Kidney (tissue), 14 donors: ENCODE measurements around the gene SPATA31E1. TPM values are rescaled to one million over a fixed set of nuclear protein-coding genes. Genes with fewer than 3 reads are reported as not detected.

Experiments used
- DNase-seq, 5 donors: peaks; one replicate each; pipeline ENCODE4 v3.0.0-alpha.2; 2013 to 2020
- FAIRE-seq: peaks from 2 replicates; lab custom pipeline; 2012; peaks lifted over from hg19 to GRCh38; lab: Jason Lieb, UNC
- H3K27ac ChIP-seq, 2 donors: one replicate each; pipeline ENCODE4 v1.7.0; 2013; ENCODE audit warnings: low read depth in 2 of 2, low read length in 2 of 2, inconsistent platforms in 1 of 2
- H3K27me3 ChIP-seq: one replicate; pipeline ENCODE4 v1.7.1; 2013; ENCODE audit warnings: low read length, inconsistent platforms; ENCODE audit not compliant: control insufficient read depth, insufficient read depth
- H3K36me3 ChIP-seq, 3 donors: one replicate each; pipeline versions ENCODE4 v1.7.0 to v1.7.1; 2013; ENCODE audit warnings: low read length in 3 of 3, control low read depth in 1 of 3, inconsistent platforms in 1 of 3; ENCODE audit not compliant: insufficient read depth in 3 of 3, control insufficient read depth in 2 of 3
- H3K4me1 ChIP-seq, 3 donors: one replicate each; pipeline versions ENCODE4 v1.7.0 to v1.7.1; 2013; ENCODE audit warnings: low read length in 3 of 3, inconsistent platforms in 1 of 3, low read depth in 1 of 3; ENCODE audit not compliant: control insufficient read depth in 2 of 3, insufficient read depth in 2 of 3
- H3K4me3 ChIP-seq, 3 donors: one replicate each; pipeline versions ENCODE4 v1.7.0 to v1.8.1; 2013; ENCODE audit warnings: low read length in 3 of 3, control low read depth in 1 of 3, inconsistent platforms in 1 of 3
- H3K9ac ChIP-seq, 3 donors: one replicate each; pipeline versions ENCODE4 v1.7.0 to v1.7.1; 2013; ENCODE audit warnings: low read length in 3 of 3, control low read depth in 1 of 3, inconsistent platforms in 1 of 3
- H3K9me3 ChIP-seq, 3 donors: one replicate each; pipeline versions ENCODE4 v1.7.0 to v1.7.1; 2013; ENCODE audit warnings: low read length in 3 of 3, control low read depth in 1 of 3, inconsistent platforms in 1 of 3; ENCODE audit not compliant: control insufficient read depth in 2 of 3, insufficient read depth in 1 of 3
- CTCF ChIP-seq: IDR thresholded peaks from 3 replicates; pipeline ENCODE4 v1.5.1; 2012; ENCODE audit warnings: mild to moderate bottlenecking, moderate library complexity, borderline replicate concordance; ENCODE audit not compliant: insufficient read depth; ENCODE audit errors: extremely low read depth
- intact Hi-C: fragments of 100-400 bp; cut with DNase I; formaldehyde crosslinking; loops from one replicate; pipeline ENCODE4 v1.11.1; 2022
- polyA plus RNA-seq: library from polyadenylated mRNA; stranded (reverse); fragments of 350-450 nt; fragmentation: Illumina TruSeq; extraction: RNeasy Lipid Tissue Mini Kit (QIAGEN cat#74804); gene quantifications from one replicate; pipeline ENCODE4 v1.2.3, GENCODE V29; 2014; ENCODE audit warnings: low read depth, low replicate concordance; ENCODE audit not compliant: insufficient read depth
- total RNA-seq: library from RNA; stranded (reverse); fragmentation: NEBNext Ultra II Directional; extraction: Animal tissue kit (Norgen Biotek cat#: 25700); gene quantifications from one replicate; pipeline ENCODE4 v1.2.1, GENCODE V29; 2021
- donor health status: control.
- donor health status: control.
- donor health status: control.
- donor health status: control.
- donor health status: control.
- donor health status: DM: yes; HTN: yes; CAD: no.
- donor health status: Normal renal cell carcinoma (clear cell type).

SPATA31E1 gene
- total and polyA plus RNA-seq, 2 donors from 2014 or later = not detected

- H3K27ac ChIP-seq = no peak overlapping the region
- no peak overlapping the region for H3K4me3 ChIP-seq
- H3K27me3 ChIP-seq = no peaks in the 10 kb centered on the region
- no peaks in the 10 kb centered on the region for H3K36me3 ChIP-seq
- no peak overlapping the region for H3K9ac ChIP-seq
- DNase-seq (peak in 1 of 5 donors; percentile 4), FAIRE-seq (no peak)
- no peaks in the 10 kb centered on the region for H3K9me3 ChIP-seq
- no peaks in the 10 kb centered on the region for H3K4me1 ChIP-seq
- intact Hi-C loops = no loop called here
- TF ChIP-seq CTCF = no peak
These were observed 14.5 kb upstream of the SPATA31E1 start for GRCh38 chr9:87868175-87868574.

GRCh38 chr9:87868635-87869034 lies 14.0 kb upstream of the SPATA31E1 start:
- TF ChIP-seq CTCF = no peak
- FAIRE-seq = no peak
- intact Hi-C loops = no loop called here

GRCh38 chr9:87869082-87869481 lies 13.6 kb upstream of the SPATA31E1 start:
- intact Hi-C loops = no loop called here
- H3K27ac ChIP-seq = no peak overlapping the region
- peak in 2 of 5 donors; percentile 8 to 31 for DNase-seq
- no peak overlapping the region for H3K9ac ChIP-seq
- FAIRE-seq = no peak
- H3K4me3 ChIP-seq = no peak overlapping the region
- H3K4me1 ChIP-seq = no peaks in the 10 kb centered on the region
- H3K27me3 ChIP-seq = no peaks in the 10 kb centered on the region
- no peak for TF ChIP-seq CTCF
- no peaks in the 10 kb centered on the region for H3K9me3 ChIP-seq
- no peaks in the 10 kb centered on the region for H3K36me3 ChIP-seq

More at GRCh38 chr9:87868635-87869034, 14.0 kb upstream of the SPATA31E1 start:
- Histone ChIP-seq H3K27me3 (no peaks in the 10 kb centered on the region), H3K9me3 (no peaks in the 10 kb centered on the region), H3K4me3 (no peak overlapping the region), H3K4me1 (no peaks in the 10 kb centered on the region), H3K36me3 (no peaks in the 10 kb centered on the region), H3K9ac (no peak overlapping the region), H3K27ac (no peak overlapping the region)
- DNase-seq = peak in 1 of 5 donors; percentile 5
